CD14-positive monocyte (primary cell): ENCODE data around the gene CCL25. TPM values are rescaled to one million over a fixed set of nuclear protein-coding genes. Genes with fewer than 3 reads are reported as not detected.

ENCODE experiments used
- DNase-seq, 3 donors: peaks; one replicate each; pipeline ENCODE4 v3.0.0-alpha.2; 2011 to 2022
- H2AFZ ChIP-seq: 2 replicates; pipeline ENCODE4 v1.6.0; 2012; ENCODE audit warnings: mild to moderate bottlenecking, low read depth, low read length, inconsistent platforms; ENCODE audit not compliant: insufficient read depth, poor library complexity, severe bottlenecking
- H3K27ac ChIP-seq, 2 donors: 1 replicate in 1 of 2; 2 replicates in 1 of 2; pipeline ENCODE4 v1.5.1; 2012 to 2013; ENCODE audit warnings: low read length in 2 of 2, control low read depth in 1 of 2, inconsistent platforms in 1 of 2, low read depth in 1 of 2, mild to moderate bottlenecking in 1 of 2
- H3K27me3 ChIP-seq, 2 donors: one replicate each; pipeline versions ENCODE4 v1.6.0 to v1.6.1; 2011 to 2013; ENCODE audit warnings: low read length in 2 of 2; ENCODE audit not compliant: control insufficient read depth in 2 of 2, insufficient read depth in 2 of 2
- H3K36me3 ChIP-seq, 2 donors: replicated peaks in 1 of 2; 1 replicate in 1 of 2; 2 replicates in 1 of 2; pipeline versions ENCODE4 v1.5.1 to v1.6.1; 2012 to 2013; ENCODE audit warnings: low read length in 2 of 2, control low read depth in 1 of 2, inconsistent platforms in 1 of 2, mild to moderate bottlenecking in 1 of 2; ENCODE audit not compliant: insufficient read depth in 2 of 2, control insufficient read depth in 1 of 2
- H3K4me1 ChIP-seq, 2 donors: 1 replicate in 1 of 2; 2 replicates in 1 of 2; pipeline versions ENCODE4 v1.5.1 to v1.6.1; 2012 to 2013; ENCODE audit warnings: low read length in 2 of 2, control low read depth in 1 of 2, inconsistent platforms in 1 of 2, mild to moderate bottlenecking in 1 of 2, moderate library complexity in 1 of 2; ENCODE audit not compliant: insufficient read depth in 2 of 2, control insufficient read depth in 1 of 2
- H3K4me2 ChIP-seq: replicated peaks from 2 replicates; pipeline ENCODE3; 2012; ENCODE audit warnings: low read length, moderate library complexity, mild to moderate bottlenecking; ENCODE audit not compliant: poor library complexity, severe bottlenecking; ENCODE audit errors: extremely low read depth
- H3K4me3 ChIP-seq, 3 experiments: fragments of 200-600 bp in 1 of 3; sonication (generic) in 1 of 3; replicated peaks in 1 of 3; 1 replicate in 2 of 3; 2 replicates in 1 of 3; pipeline ENCODE4 v1.5.1; 2011 to 2013; ENCODE audit warnings: low read length in 3 of 3, mild to moderate bottlenecking in 3 of 3, control low read depth in 2 of 3, low read depth in 2 of 3, inconsistent platforms in 1 of 3, moderate library complexity in 1 of 3
- H3K79me2 ChIP-seq: 2 replicates; pipeline ENCODE4 v1.6.0; 2012; ENCODE audit warnings: mild to moderate bottlenecking, control low read depth, inconsistent platforms, low read length, moderate library complexity; ENCODE audit not compliant: insufficient read depth
- H3K9ac ChIP-seq: 2 replicates; pipeline ENCODE4 v1.6.0; 2017; ENCODE audit warnings: low read length, mild to moderate bottlenecking; ENCODE audit not compliant: insufficient read depth, poor library complexity, severe bottlenecking
- H3K9me3 ChIP-seq, 2 donors: replicated peaks in 1 of 2; 1 replicate in 1 of 2; 2 replicates in 1 of 2; pipeline versions ENCODE4 v1.5.1 to v1.6.1; 2012 to 2013; ENCODE audit warnings: low read length in 2 of 2, control low read depth in 1 of 2; ENCODE audit not compliant: control insufficient read depth in 1 of 2, insufficient read depth in 1 of 2
- H4K20me1 ChIP-seq: 2 replicates; pipeline ENCODE4 v1.6.0; 2012; ENCODE audit warnings: mild to moderate bottlenecking, low read length, control low read depth, moderate library complexity; ENCODE audit not compliant: insufficient read depth
- H3K27ac Mint-ChIP-seq, 7 donors: one replicate each; pipeline ENCODE4 v1.8.0; 2020; ENCODE audit warnings: mild to moderate bottlenecking in 7 of 7, mixed read lengths in 7 of 7, moderate library complexity in 6 of 7, inconsistent platforms in 2 of 7
- H3K27me3 Mint-ChIP-seq, 3 donors: one replicate each; pipeline ENCODE4 v1.8.0; 2021 to 2022; ENCODE audit warnings: low read depth in 3 of 3, mild to moderate bottlenecking in 3 of 3, mixed read lengths in 3 of 3, moderate library complexity in 3 of 3, inconsistent platforms in 1 of 3
- H3K36me3 Mint-ChIP-seq, 2 donors: one replicate each; pipeline ENCODE4 v1.8.0; 2020; ENCODE audit warnings: mixed read lengths in 2 of 2, inconsistent platforms in 1 of 2, mild to moderate bottlenecking in 1 of 2
- H3K4me1 Mint-ChIP-seq: one replicate; pipeline ENCODE4 v1.8.0; 2020; ENCODE audit warnings: mild to moderate bottlenecking, mixed read lengths
- H3K4me3 Mint-ChIP-seq, 2 donors: one replicate each; pipeline ENCODE4 v1.8.0; 2020; ENCODE audit warnings: mild to moderate bottlenecking in 2 of 2, mixed read lengths in 2 of 2, moderate library complexity in 1 of 2
- H3K9me3 Mint-ChIP-seq, 7 donors: one replicate each; pipeline ENCODE4 v1.8.0; 2020 to 2022; ENCODE audit warnings: mixed read lengths in 7 of 7, mild to moderate bottlenecking in 6 of 7, moderate library complexity in 6 of 7, inconsistent platforms in 2 of 7
- WGBS: methylation state at CpG from one replicate; pipeline ENCODE4 v1.1.5; 2013; ENCODE audit warnings: missing lambda C conversion rate; ENCODE audit not compliant: insufficient coverage; 5-methylcytosine and 5-hydroxymethylcytosine counted together
- intact Hi-C, 2 donors: fragments of 100-400 bp; cut with micrococcal nuclease; formaldehyde crosslinking; loops; one replicate each; pipeline versions ENCODE4 v1.15.0 to v1.15.1; 2023
- polyA plus RNA-seq, 3 donors: library from polyadenylated mRNA; depleted of rRNA in 1 of 3; unstranded in 2 of 3; stranded (reverse) in 1 of 3; fragments of 300-500 nt in 2 of 3; fragments of >200 nt in 1 of 3; fragmentation: Illumina TruSeq in 2 of 3; gene quantifications; 1 replicate in 2 of 3; 2 replicates in 1 of 3; pipeline ENCODE4 v1.2.3, GENCODE V29; 2012 to 2021
- TF ChIP-seq, protein P1 (sequence below): fragments of 200-600 bp; IDR thresholded peaks from one replicate; pipeline ENCODE4 v1.8.0; 2022; ENCODE audit warnings: antibody characterized with exemption, mild to moderate bottlenecking

CCL25 gene
- polyA plus RNA-seq, 3 donors = not detected

DNA sequence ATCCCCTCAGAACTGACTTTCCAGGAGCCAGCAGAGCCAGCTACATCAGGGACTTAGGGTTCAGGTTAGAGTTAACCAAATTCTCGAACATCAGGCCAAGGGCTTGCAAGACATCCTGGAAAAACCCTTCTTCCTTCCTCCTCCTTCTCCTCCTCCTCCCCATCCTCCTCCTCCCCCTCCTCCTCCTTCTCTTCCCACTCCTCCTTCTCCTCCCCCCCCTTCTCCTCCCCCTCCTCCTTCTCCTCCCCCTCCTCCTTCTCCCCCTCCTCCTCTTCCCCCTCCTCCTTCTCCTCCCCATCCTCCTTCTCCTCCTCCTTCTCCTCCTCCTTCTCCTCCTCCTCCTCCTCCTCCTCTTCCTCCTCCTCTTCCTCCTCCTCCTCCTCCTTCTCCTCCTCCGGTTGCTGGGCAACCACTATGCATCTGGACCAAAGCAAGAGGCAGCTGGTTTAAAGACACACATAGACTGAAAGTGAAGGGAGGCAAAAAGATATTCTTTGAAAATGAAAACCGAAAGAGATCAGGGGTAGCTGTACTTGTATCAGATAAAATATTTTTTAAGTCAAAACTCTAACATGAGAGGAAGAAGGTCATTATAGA is 5.9 kb upstream of the CCL25 start:
- no peak overlapping the region for H3K4me3 Mint-ChIP-seq
- H3K4me2 ChIP-seq = no peak overlapping the region
- peaks cover 0 to 5% (median 0%) of the 10 kb centered on the region in 7 donors for H3K9me3 Mint-ChIP-seq
- no peak for DNase-seq
- H3K9me3 ChIP-seq = no peaks in the 10 kb centered on the region
- no peak overlapping the region for H3K27ac ChIP-seq
- H3K27ac Mint-ChIP-seq = no peak overlapping the region
- H3K36me3 Mint-ChIP-seq = no peaks in the 10 kb centered on the region
- 33% methylated on average over 1 of the region's 3 CpGs for WGBS
- TF ChIP-seq, protein P1, sequence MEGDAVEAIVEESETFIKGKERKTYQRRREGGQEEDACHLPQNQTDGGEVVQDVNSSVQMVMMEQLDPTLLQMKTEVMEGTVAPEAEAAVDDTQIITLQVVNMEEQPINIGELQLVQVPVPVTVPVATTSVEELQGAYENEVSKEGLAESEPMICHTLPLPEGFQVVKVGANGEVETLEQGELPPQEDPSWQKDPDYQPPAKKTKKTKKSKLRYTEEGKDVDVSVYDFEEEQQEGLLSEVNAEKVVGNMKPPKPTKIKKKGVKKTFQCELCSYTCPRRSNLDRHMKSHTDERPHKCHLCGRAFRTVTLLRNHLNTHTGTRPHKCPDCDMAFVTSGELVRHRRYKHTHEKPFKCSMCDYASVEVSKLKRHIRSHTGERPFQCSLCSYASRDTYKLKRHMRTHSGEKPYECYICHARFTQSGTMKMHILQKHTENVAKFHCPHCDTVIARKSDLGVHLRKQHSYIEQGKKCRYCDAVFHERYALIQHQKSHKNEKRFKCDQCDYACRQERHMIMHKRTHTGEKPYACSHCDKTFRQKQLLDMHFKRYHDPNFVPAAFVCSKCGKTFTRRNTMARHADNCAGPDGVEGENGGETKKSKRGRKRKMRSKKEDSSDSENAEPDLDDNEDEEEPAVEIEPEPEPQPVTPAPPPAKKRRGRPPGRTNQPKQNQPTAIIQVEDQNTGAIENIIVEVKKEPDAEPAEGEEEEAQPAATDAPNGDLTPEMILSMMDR = no peak
- H2AFZ ChIP-seq = no peak overlapping the region
- H3K4me1 ChIP-seq = peaks cover 13 to 16% of the 10 kb centered on the region in 2 donors
- H3K9ac ChIP-seq = no peak overlapping the region
- H4K20me1 ChIP-seq = no peaks in the 10 kb centered on the region
- peaks cover 0 to 4% of the 10 kb centered on the region in 2 donors for H3K27me3 ChIP-seq
- no peak overlapping the region for H3K4me3 ChIP-seq
- no peaks in the 10 kb centered on the region for H3K36me3 ChIP-seq
- peaks cover 10 to 27% (median 27%) of the 10 kb centered on the region in 3 donors for H3K27me3 Mint-ChIP-seq
- H3K79me2 ChIP-seq = no peaks in the 10 kb centered on the region
- H3K4me1 Mint-ChIP-seq = peaks cover 11% of the 10 kb centered on the region
- intact Hi-C loops = no loop called here

DNA sequence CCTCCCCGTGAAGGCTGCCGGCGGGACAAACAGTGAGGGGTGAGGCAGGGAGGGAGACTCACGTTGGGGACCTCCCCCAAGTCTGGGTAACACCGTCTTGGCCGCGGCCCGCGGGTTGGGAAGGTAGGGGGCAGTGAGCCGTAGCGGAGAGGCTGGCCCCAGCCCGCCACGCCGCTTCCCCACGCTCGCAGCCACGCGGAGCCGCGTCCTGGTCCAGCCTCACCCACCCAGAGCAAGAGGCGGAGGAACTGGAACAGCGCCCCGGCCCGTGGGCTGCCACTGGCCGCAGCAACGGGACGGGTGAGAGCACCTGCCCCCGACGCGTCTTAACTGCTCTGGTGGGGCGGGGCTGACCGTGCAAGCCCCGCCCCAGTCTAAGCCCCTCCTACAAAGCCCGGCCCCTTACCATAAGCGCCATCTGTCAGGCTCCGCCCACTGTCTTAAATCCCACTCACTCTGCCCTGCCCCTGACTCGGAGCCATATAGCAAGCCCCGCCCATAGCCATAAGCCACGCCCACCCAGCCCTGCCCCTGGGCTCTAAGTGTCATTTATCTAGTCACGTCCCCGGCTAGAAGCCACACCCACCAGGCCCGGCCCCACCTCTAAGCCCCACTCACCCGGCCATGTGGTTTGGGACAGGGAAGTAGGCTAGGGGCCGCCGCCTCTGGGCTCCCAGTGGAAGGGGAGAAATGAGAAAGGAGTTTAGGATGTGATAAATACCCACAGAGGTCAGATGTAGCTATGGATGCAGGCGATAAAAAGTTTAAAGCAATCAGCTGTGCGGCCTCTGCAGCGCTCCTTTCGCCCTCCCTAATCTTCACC is 2.1 kb upstream of the CCL25 start:
- no peaks in the 10 kb centered on the region for H3K9me3 ChIP-seq
- peaks cover 21 to 28% of the 10 kb centered on the region in 2 donors for H3K4me1 ChIP-seq
- no peaks in the 10 kb centered on the region for H4K20me1 ChIP-seq
- intact Hi-C loops = loop anchor here in 1 of 2 donors (5.0 kb wide), 1 partner anchor 48 kb away; no protein-coding TSS in a partner anchor
- Mint-ChIP-seq H3K4me1 (peaks cover 21% of the 10 kb centered on the region), H3K36me3 (no peaks in the 10 kb centered on the region), H3K27ac (peak overlapping the region in 5 of 7 donors; percentile 32 to 77 (median 43)), H3K4me3 (peak overlapping the region; percentile 63 to 82), H3K9me3 (peaks cover 0 to 5% (median 0%) of the 10 kb centered on the region in 7 donors), H3K27me3 (peaks cover 15 to 28% (median 19%) of the 10 kb centered on the region in 3 donors)
- peak overlapping the region; percentile 77 for H3K4me2 ChIP-seq
- DNase-seq = peak; percentile 97 to 98 (median 98)
- TF ChIP-seq, protein P1 = no peak
- no peaks in the 10 kb centered on the region for H3K36me3 ChIP-seq
- H3K79me2 ChIP-seq = no peaks in the 10 kb centered on the region
- H3K4me3 ChIP-seq = peak overlapping the region in 2 of 3 experiments; percentile 15 to 55
- H2AFZ ChIP-seq = peak overlapping the region; percentile 88
- H3K9ac ChIP-seq = peak overlapping the region; percentile 49
- H3K27me3 ChIP-seq = peaks cover 0 to 4% of the 10 kb centered on the region in 2 donors
- 6% methylated on average over 24 of the region's 49 CpGs for whole genome bisulfite sequencing
- no peak overlapping the region for H3K27ac ChIP-seq
